Lower lobe of right lung (tissue), 2 donors: ENCODE results near the gene NAPB. TPM values are rescaled to one million over a fixed set of nuclear protein-coding genes. Genes with fewer than 3 reads are reported as not detected.

Experiments
- ATAC-seq, 2 donors: fragments of 200-7000 bp; cut with Tn5 transposase; one replicate each; pipeline ENCODE4 v1.9.1; 2020 to 2022; ENCODE audit warnings: mild to moderate bottlenecking in 2 of 2, moderate library complexity in 2 of 2
- DNase-seq: peaks from one replicate; pipeline ENCODE4 v3.0.0-alpha.2; 2020
- H3K27ac ChIP-seq: fragments of 200-600 bp; one replicate; pipeline ENCODE4 v1.8.0; 2022
- H3K27me3 ChIP-seq: fragments of 200-600 bp; one replicate; pipeline ENCODE4 v1.8.0; 2022; ENCODE audit warnings: low read depth
- H3K36me3 ChIP-seq: fragments of 200-600 bp; one replicate; pipeline ENCODE4 v1.8.0; 2022; ENCODE audit warnings: mild to moderate bottlenecking
- H3K4me1 ChIP-seq: fragments of 200-600 bp; one replicate; pipeline ENCODE4 v1.8.0; 2022
- H3K4me3 ChIP-seq: fragments of 200-600 bp; one replicate; pipeline ENCODE4 v1.8.0; 2022; ENCODE audit warnings: mild to moderate bottlenecking
- H3K9me3 ChIP-seq: fragments of 200-600 bp; one replicate; pipeline ENCODE4 v1.8.0; 2022
- CTCF ChIP-seq: fragments of 200-600 bp; IDR thresholded peaks from one replicate; pipeline ENCODE4 v1.8.0; 2022; ENCODE audit warnings: antibody characterized with exemption, mild to moderate bottlenecking
- intact Hi-C: fragments of 100-400 bp; cut with DNase I; formaldehyde crosslinking; loops from one replicate; pipeline ENCODE4 v1.11.0; 2022
- total RNA-seq: library from RNA; stranded (reverse); fragmentation: NEBNext Ultra II Directional; extraction: Animal tissue kit (Norgen Biotek cat#: 25700); gene quantifications from one replicate; pipeline ENCODE4 v1.2.1, GENCODE V29; 2021
- donor health status: DM: no; HTN: yes; CAD: no; lungs with severe emphysema.

The NAPB gene
- total RNA-seq, 1 donor from 2014 or later = 11.0 TPM

GRCh38 chr20:23374441-23374840 is 46.8 kb downstream of the NAPB start:
- no peak for ATAC-seq

DNA sequence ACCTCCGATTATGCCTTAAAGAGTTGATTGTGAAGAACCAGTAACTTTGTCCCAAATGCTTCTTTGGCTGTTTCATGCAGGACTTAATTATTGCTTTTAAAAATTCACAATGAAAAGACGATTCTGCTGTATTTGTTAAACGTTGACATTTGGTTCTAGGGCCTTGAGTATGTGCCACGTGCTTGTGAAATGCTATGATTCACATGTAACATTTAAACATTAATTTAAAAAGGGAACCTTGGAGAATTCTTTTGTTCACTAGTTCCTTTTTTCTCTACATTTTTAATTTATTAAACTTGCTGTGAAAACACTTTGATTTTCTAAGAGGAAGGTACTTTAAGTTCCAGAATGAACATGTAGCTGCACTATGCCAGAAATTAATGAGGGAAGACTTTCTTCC is 49.8 kb downstream of the NAPB start:
- H3K36me3 ChIP-seq = peaks cover 77% of the 10 kb centered on the region
- H3K9me3 ChIP-seq = no peaks in the 10 kb centered on the region
- TF ChIP-seq CTCF = no peak
- DNase-seq (no peak), ATAC-seq (no peak)
- peaks cover 33% of the 10 kb centered on the region for H3K4me1 ChIP-seq
- no peak overlapping the region for H3K4me3 ChIP-seq
- no peaks in the 10 kb centered on the region for H3K27me3 ChIP-seq
- intact Hi-C loops = no loop called here
- H3K27ac ChIP-seq = no peak overlapping the region

More at GRCh38 chr20:23374441-23374840, 46.8 kb downstream of the NAPB start:
- DNase-seq = no peak
- H3K4me3 ChIP-seq = no peak overlapping the region
- intact Hi-C loops = no loop called here
- H3K27ac ChIP-seq = no peak overlapping the region
- H3K9me3 ChIP-seq = no peaks in the 10 kb centered on the region
- no peak for TF ChIP-seq CTCF
- H3K27me3 ChIP-seq = no peaks in the 10 kb centered on the region
- peaks cover 88% of the 10 kb centered on the region for H3K36me3 ChIP-seq
- peaks cover 11% of the 10 kb centered on the region for H3K4me1 ChIP-seq

- H3K9me3 ChIP-seq = no peaks in the 10 kb centered on the region
- DNase-seq (no peak), ATAC-seq (no peak)
- peaks cover 40% of the 10 kb centered on the region for H3K4me1 ChIP-seq
- no peak overlapping the region for H3K4me3 ChIP-seq
- intact Hi-C loops = no loop called here
- H3K36me3 ChIP-seq = peaks cover 72% of the 10 kb centered on the region
- H3K27me3 ChIP-seq = no peaks in the 10 kb centered on the region
- no peak for TF ChIP-seq CTCF
- H3K27ac ChIP-seq = no peak overlapping the region
Measured at GRCh38 chr20:23370873-23371272, 50.4 kb downstream of the NAPB start.

DNA sequence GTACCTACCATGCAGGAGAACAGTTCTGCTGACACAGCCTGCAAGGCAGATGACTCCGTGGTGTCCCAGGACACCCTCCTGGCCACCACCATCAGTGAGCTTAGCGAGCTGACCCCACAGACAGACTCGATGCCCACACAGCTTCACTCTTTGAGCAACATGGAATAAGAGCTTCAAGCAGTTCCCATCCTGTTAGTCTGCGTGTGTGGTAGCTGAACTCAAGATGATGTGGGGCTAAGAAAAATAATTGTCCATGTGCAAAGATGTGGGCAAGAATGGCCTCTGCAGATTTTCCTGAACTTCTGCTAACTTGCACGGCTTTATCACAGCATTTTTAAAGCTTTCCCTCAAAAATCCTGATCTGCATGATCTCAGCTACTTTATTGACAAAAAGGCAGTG is 51.0 kb downstream of the NAPB start:
- no peak for TF ChIP-seq CTCF
- ATAC-seq (no peak), DNase-seq (no peak)
- Histone ChIP-seq H3K4me1 (peaks cover 46% of the 10 kb centered on the region), H3K27ac (no peak overlapping the region), H3K9me3 (no peaks in the 10 kb centered on the region), H3K4me3 (no peak overlapping the region), H3K27me3 (no peaks in the 10 kb centered on the region), H3K36me3 (peaks cover 73% of the 10 kb centered on the region)
- intact Hi-C loops = no loop called here

- no peaks in the 10 kb centered on the region for H3K9me3 ChIP-seq
- H3K27ac ChIP-seq = no peak overlapping the region
- ATAC-seq (no peak), DNase-seq (no peak)
- H3K4me1 ChIP-seq = peaks cover 46% of the 10 kb centered on the region
- H3K4me3 ChIP-seq = no peak overlapping the region
- H3K36me3 ChIP-seq = peaks cover 83% of the 10 kb centered on the region
- intact Hi-C loops = no loop called here
- TF ChIP-seq CTCF = no peak
- H3K27me3 ChIP-seq = no peaks in the 10 kb centered on the region
Measured at GRCh38 chr20:23369072-23369823, 52.0 kb downstream of the NAPB start.
